Keratinocyte (primary cell): ENCODE measurements around the gene SMURF1. TPM values are rescaled to one million over a fixed set of nuclear protein-coding genes. Genes with fewer than 3 reads are reported as not detected.

Experiments used
- DNase-seq: peaks from one replicate; pipeline ENCODE4 v3.0.0-alpha.2; 2011; ENCODE audit warnings: low read depth, missing footprints, low spot score
- FAIRE-seq: peaks from 2 replicates; lab custom pipeline; 2011; peaks lifted over from hg19 to GRCh38; lab: Jason Lieb, UNC
- H2AFZ ChIP-seq: 2 replicates; pipeline ENCODE4 v1.6.0; 2012; ENCODE audit warnings: low read length, control low read depth, inconsistent platforms; ENCODE audit not compliant: control insufficient read depth
- H3K27ac ChIP-seq: 2 replicates; pipeline ENCODE4 v1.5.1; 2011; ENCODE audit warnings: low read length; ENCODE audit not compliant: control insufficient read depth, insufficient read depth
- H3K27me3 ChIP-seq: 3 replicates; pipeline ENCODE4 v1.6.0; 2011; ENCODE audit warnings: low read length; ENCODE audit not compliant: control insufficient read depth, insufficient read depth; ENCODE audit errors: extremely low read depth
- H3K36me3 ChIP-seq, 2 experiments: 2 replicates in 1 of 2; 3 replicates in 1 of 2; pipeline ENCODE4 v1.5.1; 2011; ENCODE audit warnings: low read length in 2 of 2, mild to moderate bottlenecking in 1 of 2; ENCODE audit not compliant: control insufficient read depth in 2 of 2, insufficient read depth in 2 of 2; ENCODE audit errors: extremely low read depth in 1 of 2
- H3K4me1 ChIP-seq: 3 replicates; pipeline ENCODE4 v1.5.1; 2011; ENCODE audit warnings: low read length; ENCODE audit not compliant: control insufficient read depth, insufficient read depth; ENCODE audit errors: extremely low read depth
- H3K4me2 ChIP-seq: 3 replicates; pipeline ENCODE4 v1.6.0; 2011; ENCODE audit warnings: low read depth, low read length; ENCODE audit not compliant: control insufficient read depth, insufficient read depth; ENCODE audit errors: extremely low read depth
- H3K4me3 ChIP-seq, 3 experiments: fragments of 200-600 bp in 1 of 3; sonication (generic) in 1 of 3; 2 replicates in 2 of 3; 3 replicates in 1 of 3; pipeline ENCODE4 v1.5.1; 2011 to 2016; ENCODE audit warnings: low read length in 3 of 3, mild to moderate bottlenecking in 3 of 3, control low read depth in 2 of 3, inconsistent platforms in 1 of 3, low read depth in 1 of 3, mixed read lengths in 1 of 3, mixed run types in 1 of 3, moderate library complexity in 1 of 3; ENCODE audit not compliant: control insufficient read depth in 2 of 3, insufficient read depth in 2 of 3; ENCODE audit errors: extremely low read depth in 1 of 3
- H3K79me2 ChIP-seq: 2 replicates; pipeline ENCODE4 v1.6.0; 2012; ENCODE audit warnings: low read length; ENCODE audit not compliant: control insufficient read depth, insufficient read depth
- H3K9ac ChIP-seq: 3 replicates; pipeline ENCODE4 v1.6.0; 2011; ENCODE audit warnings: low read length; ENCODE audit not compliant: control insufficient read depth, insufficient read depth; ENCODE audit errors: extremely low read depth
- H3K9me1 ChIP-seq: 3 replicates; pipeline ENCODE4 v1.6.0; 2011; ENCODE audit warnings: low read length; ENCODE audit not compliant: control insufficient read depth, insufficient read depth; ENCODE audit errors: extremely low read depth
- H3K9me3 ChIP-seq: 2 replicates; pipeline ENCODE4 v1.5.1; 2012; ENCODE audit warnings: low read depth, low read length; ENCODE audit not compliant: control insufficient read depth
- H4K20me1 ChIP-seq: 3 replicates; pipeline ENCODE4 v1.6.0; 2011; ENCODE audit warnings: low read length; ENCODE audit not compliant: control insufficient read depth, insufficient read depth; ENCODE audit errors: extremely low read depth
- EZH2 ChIP-seq: IDR thresholded peaks from one replicate; pipeline ENCODE4 v1.6.1; 2012; ENCODE audit warnings: inconsistent platforms, mild to moderate bottlenecking, low read length, moderate library complexity
- dilution Hi-C: fragments of 300-500 bp; cut with MboI; formaldehyde crosslinking; loops from one replicate; pipeline ENCODE4 v1.7.0; 2020; ENCODE audit warnings: low sequenced_read_pairs; ENCODE audit not compliant: extremely low pct_ligation_motif_present
- polyA plus RNA-seq, 5 experiments: library from polyadenylated mRNA; depleted of rRNA in 3 of 5; stranded (reverse) in 3 of 5; stranded (forward) in 1 of 5; unstranded in 1 of 5; fragments of >200 nt; gene quantifications; 1 replicate in 1 of 5; 2 replicates in 3 of 5; 3 replicates in 1 of 5; pipeline versions ENCODE4 v1.2.1 to v1.2.3, GENCODE V29; 2011 to 2012; ENCODE audit warnings: missing spikeins in 2 of 5, low read depth in 1 of 5, low replicate concordance in 1 of 5
- TF ChIP-seq, protein P1 (sequence below), 3 experiments: IDR thresholded peaks in 1 of 3; conservative IDR thresholded peaks in 1 of 3; optimal IDR thresholded peaks in 1 of 3; 2 replicates in 2 of 3; 3 replicates in 1 of 3; pipeline versions ENCODE3 to v1.5.1; 2011; ENCODE audit warnings: low read length in 3 of 3, mild to moderate bottlenecking in 3 of 3, moderate library complexity in 2 of 3, control low read depth in 1 of 3, inconsistent platforms in 1 of 3; ENCODE audit not compliant: insufficient read depth in 2 of 3; ENCODE audit errors: extremely low read depth in 1 of 3

Gene SMURF1
- polyA plus RNA-seq, 1 donor (not counting 4 experiments of a cell fraction or from before 2014, with no cell fraction given): 22.2 TPM

DNA sequence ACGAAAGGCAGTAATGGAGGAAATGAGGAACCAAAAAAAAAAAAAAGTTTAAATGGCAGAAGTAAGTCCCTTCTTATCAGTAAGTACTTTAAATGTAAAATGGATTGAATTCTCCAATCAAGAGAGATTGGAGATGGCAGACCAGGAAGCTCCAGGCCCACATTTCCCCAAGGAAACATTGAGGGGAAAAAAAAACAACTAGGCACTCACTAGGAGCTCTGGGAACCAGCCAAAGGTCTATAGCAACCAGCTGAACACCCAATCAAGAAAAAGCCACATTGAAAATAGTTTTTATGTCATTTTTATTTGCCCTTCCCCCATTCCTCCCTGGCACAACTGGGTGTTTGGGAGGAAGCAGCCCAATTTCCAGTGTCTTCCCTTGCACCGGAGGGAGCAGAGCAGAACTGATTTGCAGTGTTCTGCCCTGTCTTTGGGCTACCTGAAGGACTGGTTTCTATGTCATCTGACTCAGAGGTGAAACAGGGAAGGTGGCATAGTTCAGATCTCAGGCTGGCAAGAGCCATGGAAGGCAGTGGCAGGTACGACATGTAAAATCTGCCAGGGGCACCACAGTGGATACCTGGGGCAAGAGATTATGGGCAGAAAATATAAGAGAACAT, 121.9 kb downstream of the SMURF1 start:
- H3K9me1 ChIP-seq: no peaks in the 10 kb centered on the region
- TF ChIP-seq EZH2: no peak
- TF ChIP-seq, protein P1, sequence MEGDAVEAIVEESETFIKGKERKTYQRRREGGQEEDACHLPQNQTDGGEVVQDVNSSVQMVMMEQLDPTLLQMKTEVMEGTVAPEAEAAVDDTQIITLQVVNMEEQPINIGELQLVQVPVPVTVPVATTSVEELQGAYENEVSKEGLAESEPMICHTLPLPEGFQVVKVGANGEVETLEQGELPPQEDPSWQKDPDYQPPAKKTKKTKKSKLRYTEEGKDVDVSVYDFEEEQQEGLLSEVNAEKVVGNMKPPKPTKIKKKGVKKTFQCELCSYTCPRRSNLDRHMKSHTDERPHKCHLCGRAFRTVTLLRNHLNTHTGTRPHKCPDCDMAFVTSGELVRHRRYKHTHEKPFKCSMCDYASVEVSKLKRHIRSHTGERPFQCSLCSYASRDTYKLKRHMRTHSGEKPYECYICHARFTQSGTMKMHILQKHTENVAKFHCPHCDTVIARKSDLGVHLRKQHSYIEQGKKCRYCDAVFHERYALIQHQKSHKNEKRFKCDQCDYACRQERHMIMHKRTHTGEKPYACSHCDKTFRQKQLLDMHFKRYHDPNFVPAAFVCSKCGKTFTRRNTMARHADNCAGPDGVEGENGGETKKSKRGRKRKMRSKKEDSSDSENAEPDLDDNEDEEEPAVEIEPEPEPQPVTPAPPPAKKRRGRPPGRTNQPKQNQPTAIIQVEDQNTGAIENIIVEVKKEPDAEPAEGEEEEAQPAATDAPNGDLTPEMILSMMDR (optimal IDR thresholded peaks at IDR 0.05 in 1 of 3, IDR thresholded peaks at IDR 0.05 in 1 of 3, conservative IDR thresholded peaks at IDR 0.05 in 1 of 3; ENCODE audit: extremely low read depth in 1 of 3, insufficient read depth in 2 of 3, low read length in 3 of 3): no peak
- H3K79me2 ChIP-seq: no peaks in the 10 kb centered on the region
- no peak overlapping the region for H3K4me3 ChIP-seq
- DNase-seq (no peak), FAIRE-seq (no peak)
- no peaks in the 10 kb centered on the region for H3K27me3 ChIP-seq
- H3K27ac ChIP-seq: no peak overlapping the region
- H3K4me1 ChIP-seq: no peaks in the 10 kb centered on the region
- H3K9me3 ChIP-seq: no peaks in the 10 kb centered on the region
- no peaks in the 10 kb centered on the region for H4K20me1 ChIP-seq
- H3K9ac ChIP-seq: no peak overlapping the region
- peaks cover 0 to 11% of the 10 kb centered on the region in 2 experiments for H3K36me3 ChIP-seq
- H2AFZ ChIP-seq: no peak overlapping the region
- dilution Hi-C loops: no loop called here
- H3K4me2 ChIP-seq: no peak overlapping the region

DNA sequence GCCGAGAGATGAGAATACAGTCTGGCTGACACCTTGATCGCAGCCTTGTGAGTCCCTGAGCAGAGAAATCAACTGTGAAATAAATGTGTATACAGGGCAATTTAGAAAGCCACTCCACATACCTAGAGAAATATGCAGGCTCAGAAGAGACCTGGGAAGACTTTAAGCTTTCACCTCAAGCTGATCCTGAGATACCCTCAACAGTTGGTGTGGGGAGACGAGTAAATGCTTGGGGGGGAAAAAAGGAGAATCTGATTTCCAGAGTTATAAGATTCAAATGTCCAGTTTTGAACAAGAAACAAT, 123.5 kb downstream of the SMURF1 start:
- TF ChIP-seq EZH2: no peak
- TF ChIP-seq, protein P1 (optimal IDR thresholded peaks at IDR 0.05 in 1 of 3, IDR thresholded peaks at IDR 0.05 in 1 of 3, conservative IDR thresholded peaks at IDR 0.05 in 1 of 3; ENCODE audit: extremely low read depth in 1 of 3, insufficient read depth in 2 of 3, low read length in 3 of 3): no peak
- Histone ChIP-seq H4K20me1 (no peaks in the 10 kb centered on the region), H2AFZ (no peak overlapping the region), H3K4me2 (no peak overlapping the region), H3K4me1 (no peaks in the 10 kb centered on the region), H3K27me3 (no peaks in the 10 kb centered on the region), H3K9ac (no peak overlapping the region), H3K9me1 (no peaks in the 10 kb centered on the region), H3K4me3 (no peak overlapping the region), H3K9me3 (no peaks in the 10 kb centered on the region), H3K79me2 (no peaks in the 10 kb centered on the region), H3K36me3 (peaks cover 2 to 15% of the 10 kb centered on the region in 2 experiments), H3K27ac (no peak overlapping the region)
- FAIRE-seq: no peak
- dilution Hi-C loops: no loop called here
- no peak for DNase-seq
